GM12891 (cell line): Measurements from ENCODE around the gene INHA.

Experiments
- DNase-seq: peaks from one replicate; pipeline ENCODE4 v3.0.0; 2011; ENCODE audit warnings: low spot score; ENCODE audit not compliant: insufficient read length
- FAIRE-seq: peaks from 2 replicates; lab custom pipeline; 2011; peaks lifted over from hg19 to GRCh38; lab: Jason Lieb, UNC
- PAX5 ChIP-seq: IDR thresholded peaks from 2 replicates; pipeline ENCODE4 v1.6.1; 2011; ENCODE audit warnings: low read length, moderate library complexity, mild to moderate bottlenecking; ENCODE audit not compliant: insufficient read depth, severe bottlenecking
- POLR2A ChIP-seq: IDR thresholded peaks from 2 replicates; pipeline ENCODE4 v1.6.1; 2011; ENCODE audit warnings: low read depth, low read length, control low read depth
- POLR2AphosphoS5 ChIP-seq: IDR thresholded peaks from 2 replicates; pipeline ENCODE4 v1.6.1; 2011; ENCODE audit warnings: low read depth, low read length, control low read depth
- POU2F2 ChIP-seq: IDR thresholded peaks from 2 replicates; pipeline ENCODE4 v1.6.1; 2011; ENCODE audit warnings: low read depth, mild to moderate bottlenecking, control low read depth, low read length, moderate library complexity
- SPI1 ChIP-seq: IDR thresholded peaks from 2 replicates; pipeline ENCODE4 v1.6.1; 2011; ENCODE audit warnings: low read depth, low read length, control low read depth
- TAF1 ChIP-seq: IDR thresholded peaks from 2 replicates; pipeline ENCODE4 v1.6.1; 2011; ENCODE audit warnings: low read depth, low read length, control low read depth

Gene INHA

DNA sequence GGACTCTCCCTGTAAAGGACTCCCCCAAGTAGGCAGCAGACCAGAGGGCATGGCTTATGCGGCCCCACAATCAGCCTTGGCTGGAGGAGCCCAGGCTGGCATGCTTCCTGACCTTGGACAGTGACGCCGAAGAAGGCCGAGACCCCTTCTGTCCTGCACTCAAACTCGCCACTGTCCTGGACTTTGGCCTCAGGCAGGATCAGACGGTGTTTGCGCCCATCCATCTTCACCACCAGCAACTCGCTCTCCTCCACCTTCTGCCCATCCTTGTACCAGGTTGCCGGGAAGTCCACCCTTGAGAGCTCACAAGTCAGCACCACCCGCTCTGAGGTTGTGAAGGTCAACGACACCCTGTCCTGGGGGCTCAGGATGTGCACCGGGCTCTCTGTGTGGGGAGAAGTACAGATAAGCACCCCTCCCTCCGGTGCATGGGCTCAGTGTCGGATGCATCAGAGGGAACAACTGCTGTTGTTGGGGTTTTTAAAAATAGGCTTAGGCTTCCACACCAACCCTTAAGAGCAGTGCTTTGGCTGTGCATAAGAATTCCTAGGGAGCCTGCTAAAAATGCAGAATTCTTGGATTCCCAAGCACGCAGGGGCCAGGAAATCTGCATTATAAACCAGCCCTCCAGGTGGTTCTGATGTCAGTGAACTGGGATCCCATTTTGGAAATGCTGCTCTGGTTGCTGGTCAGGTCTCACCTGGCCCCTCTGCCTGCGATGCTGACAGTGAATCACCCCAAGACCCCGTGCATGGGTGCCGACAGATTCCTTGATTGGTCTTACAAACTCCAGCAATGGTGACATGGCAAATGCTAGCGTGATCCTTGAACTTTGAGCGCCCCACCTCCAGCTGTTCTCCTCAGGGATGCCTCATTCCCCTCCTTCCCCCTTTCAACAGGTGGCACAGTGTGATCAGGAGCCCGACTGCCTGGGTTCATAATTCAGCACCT is 6.7 kb upstream of the INHA start:
- no peak for TF ChIP-seq POU2F2
- TF ChIP-seq POLR2AphosphoS5 = no peak
- DNase-seq = no peak
- FAIRE-seq = no peak

DNA sequence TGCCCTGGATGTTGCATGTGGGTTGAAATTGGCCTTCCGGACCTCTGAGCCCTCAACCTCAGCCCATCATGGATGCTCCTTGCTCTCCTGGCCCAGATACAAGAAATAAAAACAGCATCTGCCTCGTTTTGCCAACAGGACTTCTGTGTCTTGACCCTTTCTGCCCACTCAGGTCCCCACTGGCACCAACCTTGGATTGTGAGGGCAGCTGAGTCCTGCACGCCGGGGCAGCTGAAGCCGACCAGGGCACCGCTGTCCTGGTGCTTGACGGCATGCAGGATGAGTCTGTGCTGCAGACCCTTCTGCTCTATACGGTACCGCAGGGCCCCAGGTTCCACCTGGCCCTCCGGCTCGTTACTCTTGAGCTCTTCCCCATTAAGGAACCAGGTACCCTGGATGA is 5.5 kb upstream of the INHA start:
- FAIRE-seq = no peak
- no peak for DNase-seq
- TF ChIP-seq SPI1 (no peak), POLR2A (no peak), TAF1 (no peak), POLR2AphosphoS5 (no peak), POU2F2 (no peak), PAX5 (no peak)

DNA sequence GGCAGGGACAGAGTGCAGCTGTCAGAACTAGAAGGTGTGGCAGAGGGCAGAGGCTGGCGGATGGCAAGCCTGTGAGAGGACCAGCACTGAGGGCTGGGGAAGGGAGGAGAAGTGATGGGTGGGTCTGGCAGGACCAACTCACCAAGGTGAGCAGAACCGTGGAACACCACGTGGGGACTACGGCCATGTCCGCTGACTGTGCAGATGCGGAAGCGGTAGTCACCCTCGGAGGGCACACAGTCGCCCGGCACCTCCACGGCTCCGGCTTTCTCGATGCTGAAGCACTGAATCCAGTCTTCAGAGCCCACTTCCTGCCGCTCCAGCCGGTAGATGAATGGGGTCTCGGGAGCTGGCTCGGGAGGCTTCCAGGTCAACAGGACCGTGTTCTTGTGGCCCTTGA is 5.0 kb upstream of the INHA start:
- TF ChIP-seq SPI1 (no peak), POU2F2 (no peak), POLR2AphosphoS5 (no peak), PAX5 (no peak), TAF1 (no peak), POLR2A (no peak)
- FAIRE-seq (no peak), DNase-seq (no peak)

DNA sequence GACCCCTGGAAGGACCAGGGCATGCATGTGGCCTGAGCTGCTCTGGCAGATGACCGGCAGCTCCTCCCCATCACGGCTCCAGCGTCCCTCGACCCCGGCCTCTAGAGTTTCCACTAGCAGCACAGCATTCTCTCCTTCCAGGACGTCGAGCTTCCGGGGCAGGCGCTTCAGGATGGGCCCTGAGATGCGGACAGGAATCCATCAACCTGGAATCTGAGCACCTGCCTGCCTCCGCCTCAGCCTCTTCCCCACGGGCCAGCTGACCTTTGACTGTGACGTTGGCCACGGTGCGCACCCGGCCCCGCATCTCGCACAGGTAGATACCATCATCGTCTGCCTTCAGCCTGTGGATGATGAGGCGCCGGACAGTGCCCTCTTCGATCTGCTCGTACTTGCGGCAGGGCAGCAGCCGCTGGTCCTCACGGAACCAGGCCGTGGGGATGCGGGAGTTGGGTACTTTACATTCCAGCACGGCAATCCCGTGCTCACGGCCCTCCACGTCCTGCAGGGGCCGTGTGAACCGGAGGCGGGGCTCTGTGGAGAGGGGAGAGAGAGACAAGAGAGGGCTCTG is 4.2 kb upstream of the INHA start:
- TF ChIP-seq TAF1 (no peak), SPI1 (no peak), PAX5 (no peak), POLR2AphosphoS5 (no peak), POU2F2 (no peak), POLR2A (no peak)
- no peak for DNase-seq
- FAIRE-seq = no peak

DNA sequence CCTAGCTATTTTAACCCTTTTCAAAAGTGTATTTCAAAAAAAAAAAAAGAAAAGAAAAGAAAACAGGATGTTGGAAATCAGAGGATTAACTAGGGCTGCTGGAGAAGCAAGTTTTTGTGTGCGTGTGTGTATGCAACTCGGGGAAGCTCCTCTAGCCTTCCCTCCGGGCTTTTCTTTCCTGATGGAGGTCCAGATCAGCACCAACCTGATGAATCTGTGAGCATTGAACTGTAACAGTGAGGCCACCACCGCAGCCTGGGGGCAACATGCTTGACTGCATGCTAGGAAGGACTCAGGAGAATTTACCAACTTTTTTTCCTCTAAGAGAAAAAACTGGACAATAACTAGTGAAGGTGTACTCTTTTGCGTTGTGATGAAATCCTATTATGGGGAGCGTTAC is 3.1 kb upstream of the INHA start:
- TF ChIP-seq POU2F2 (no peak), SPI1 (no peak), POLR2AphosphoS5 (no peak), PAX5 (no peak), POLR2A (no peak), TAF1 (no peak)
- DNase-seq = no peak
- no peak for FAIRE-seq

DNA sequence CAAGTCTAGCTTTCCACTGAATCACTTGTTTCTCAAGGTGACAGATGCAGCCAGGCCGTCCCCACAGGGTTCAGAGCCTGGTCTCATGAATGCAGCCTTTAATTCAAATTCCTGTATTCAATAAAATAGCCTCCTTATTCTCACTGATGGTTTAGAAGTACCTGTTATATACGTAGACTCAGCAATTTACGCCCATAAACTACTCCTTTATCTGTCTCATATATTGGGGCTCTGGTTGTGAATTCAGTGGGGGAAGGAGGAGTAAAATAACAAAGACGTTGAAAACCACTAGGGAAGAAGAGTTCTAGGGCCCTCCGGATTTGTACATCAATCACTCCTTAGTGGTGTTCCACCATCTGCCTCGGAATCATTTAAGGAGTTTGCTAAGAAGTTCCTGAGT is 2.5 kb upstream of the INHA start:
- DNase-seq (no peak), FAIRE-seq (no peak)
- TF ChIP-seq POLR2AphosphoS5 = no peak
- TF ChIP-seq POLR2A = no peak
- TF ChIP-seq TAF1 = no peak
- no peak for TF ChIP-seq SPI1
- no peak for TF ChIP-seq PAX5
- no peak for TF ChIP-seq POU2F2

DNA sequence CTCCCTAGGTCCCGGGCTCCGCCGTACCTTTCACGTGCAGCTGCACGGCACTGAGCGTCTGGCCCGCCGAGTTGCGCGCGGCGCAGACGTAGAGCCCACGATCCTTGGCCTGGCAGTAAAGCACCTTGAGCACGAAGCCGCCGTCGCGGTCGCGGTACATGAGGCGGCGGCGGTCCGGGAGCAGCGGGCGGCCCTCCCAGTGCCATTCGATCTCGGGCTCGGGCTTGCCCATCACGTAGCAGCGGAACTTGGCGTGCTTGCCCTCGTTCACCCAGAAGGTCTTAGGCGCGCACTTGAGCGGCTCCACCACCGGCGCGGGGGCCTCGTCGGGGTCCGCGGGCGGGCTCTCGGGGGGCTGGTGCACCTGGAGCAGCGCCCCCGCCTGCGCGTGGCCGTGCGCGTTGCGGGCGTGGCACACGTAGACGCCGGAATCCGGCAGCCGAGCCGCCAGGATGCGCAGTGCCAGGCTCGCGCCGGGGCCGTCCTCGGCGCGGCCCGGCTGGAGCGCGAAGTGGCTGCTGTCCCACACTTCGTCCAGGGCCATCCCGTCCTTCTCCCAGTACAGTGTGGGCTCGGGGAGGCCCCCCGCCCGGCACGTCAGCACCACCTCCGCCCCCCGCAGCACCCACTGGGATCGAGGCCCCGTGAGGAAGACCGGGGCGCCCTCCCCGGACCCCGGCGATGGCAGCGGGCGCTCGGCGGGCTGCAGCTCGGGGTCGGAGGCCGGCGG is 1.8 kb upstream of the INHA start:
- TF ChIP-seq POU2F2 = no peak
- FAIRE-seq (no peak), DNase-seq (no peak)

DNA sequence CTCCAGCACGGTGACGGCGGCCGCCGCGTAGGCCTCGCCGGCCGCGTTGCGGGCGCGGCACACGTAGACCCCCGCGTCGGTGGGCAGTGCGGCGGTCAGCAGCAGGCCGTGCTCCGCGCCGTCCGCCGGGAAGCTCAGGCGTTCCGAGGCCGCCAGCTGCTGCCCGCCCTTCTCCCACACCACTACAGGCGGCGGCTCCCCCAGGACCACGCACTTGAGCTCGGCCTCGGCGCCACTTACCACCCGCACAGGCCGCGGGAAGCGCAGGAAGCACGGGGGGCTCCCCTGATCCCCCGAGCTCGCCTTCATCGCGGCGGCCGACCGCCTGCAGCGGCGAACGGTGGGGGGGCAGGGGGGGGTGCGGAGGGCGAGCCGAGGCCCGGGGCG is 1.2 kb upstream of the INHA start:
- TF ChIP-seq POU2F2 = no peak
- TF ChIP-seq TAF1 = no peak
- no peak for TF ChIP-seq SPI1
- FAIRE-seq (no peak), DNase-seq (no peak)

DNA sequence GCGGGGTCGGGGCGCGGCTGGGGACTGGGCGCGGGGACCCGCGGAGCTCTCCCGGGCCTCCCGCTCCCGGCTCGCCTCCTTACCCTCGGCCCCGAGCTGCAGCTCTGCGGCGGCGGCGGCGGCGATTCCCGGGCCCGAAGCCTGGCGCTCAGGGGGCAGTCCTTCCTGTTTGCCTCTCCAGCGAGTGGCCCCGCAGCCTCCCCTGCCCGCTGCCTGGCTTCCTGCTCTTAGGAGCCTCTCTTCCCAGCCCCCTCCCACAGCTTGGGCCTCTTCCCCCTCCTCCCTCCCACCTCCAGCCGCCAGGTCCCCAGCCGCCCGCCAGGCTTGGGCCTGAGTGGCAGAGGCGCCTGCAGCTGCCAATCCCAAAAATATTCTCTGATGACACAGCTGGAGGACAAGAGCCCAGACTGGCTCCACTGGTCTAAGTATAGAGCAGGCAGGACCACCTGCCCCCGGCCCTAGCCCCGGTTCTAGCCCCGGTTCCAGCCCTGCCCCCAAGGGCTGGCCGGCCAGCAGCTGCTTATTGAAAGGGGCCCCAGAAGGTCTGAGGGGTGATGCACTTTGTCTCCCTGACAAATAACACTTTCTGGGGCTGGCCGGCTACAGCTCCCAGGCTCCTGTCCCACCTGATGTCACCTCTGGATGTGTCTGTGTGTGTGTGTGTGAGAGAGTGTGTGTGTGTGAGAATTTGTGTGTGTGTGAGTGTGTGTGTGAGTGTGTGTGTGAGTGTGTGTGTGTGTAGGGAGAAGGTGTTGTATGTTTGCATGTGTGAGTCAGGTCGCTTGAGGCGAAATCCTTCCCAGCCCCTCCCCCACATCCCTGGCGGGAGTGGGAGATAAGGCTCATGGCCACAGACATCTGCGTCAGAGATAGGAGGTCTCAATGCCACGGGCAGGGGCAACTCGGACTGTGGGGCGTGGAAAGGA is 536 bp upstream of the INHA start, which contains the start of gene OBSL1:
OBSL1 (minus strand) TSS at position 229 of the 926 bp plus-strand sequence. CDS start 307 bp downstream, outside the sequence.
- TF ChIP-seq POLR2AphosphoS5 (no peak), POLR2A (no peak), POU2F2 (no peak), TAF1 (no peak), SPI1 (no peak)
- FAIRE-seq = no peak
- DNase-seq = no peak

DNA sequence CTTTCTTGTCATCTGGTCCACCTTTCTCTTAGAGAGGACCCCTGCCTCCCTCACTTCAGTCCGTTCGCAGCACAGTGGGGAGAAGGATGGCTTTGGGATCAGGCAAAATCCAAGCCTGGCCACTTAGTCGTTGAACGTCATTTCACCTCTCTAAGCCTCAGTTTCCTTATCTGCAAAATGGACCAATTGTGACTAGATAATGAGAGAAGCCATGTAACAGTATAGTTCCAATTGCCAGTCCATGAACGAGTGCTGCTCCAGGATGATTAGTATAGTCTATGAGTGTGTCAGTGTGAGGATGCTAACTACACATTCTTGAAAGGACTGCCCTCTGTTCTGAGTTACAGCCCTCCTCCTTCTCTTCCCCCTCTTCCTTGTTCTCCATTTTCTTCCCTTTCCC is 1.1 kb downstream of the INHA start:
- FAIRE-seq = no peak
- DNase-seq = no peak
- TF ChIP-seq TAF1 (no peak), POLR2A (no peak), POU2F2 (no peak), PAX5 (no peak), SPI1 (no peak), POLR2AphosphoS5 (no peak)
